Measurements from ENCODE around the gene PRRT1. TPM values are rescaled to one million over a fixed set of nuclear protein-coding genes. Genes with fewer than 3 reads are reported as not detected.
A peak's percentile ranks its signal among the peaks of the same experiment; 100 is the strongest.
"Not testable (repeated sequence)": the region's sequence is repeated elsewhere in the genome, so short reads cannot be mapped to it uniquely, and the experiment has no call there.

The PRRT1 gene
- total RNA-seq, 1 donor from 2014 or later = 2.8 TPM

DNA sequence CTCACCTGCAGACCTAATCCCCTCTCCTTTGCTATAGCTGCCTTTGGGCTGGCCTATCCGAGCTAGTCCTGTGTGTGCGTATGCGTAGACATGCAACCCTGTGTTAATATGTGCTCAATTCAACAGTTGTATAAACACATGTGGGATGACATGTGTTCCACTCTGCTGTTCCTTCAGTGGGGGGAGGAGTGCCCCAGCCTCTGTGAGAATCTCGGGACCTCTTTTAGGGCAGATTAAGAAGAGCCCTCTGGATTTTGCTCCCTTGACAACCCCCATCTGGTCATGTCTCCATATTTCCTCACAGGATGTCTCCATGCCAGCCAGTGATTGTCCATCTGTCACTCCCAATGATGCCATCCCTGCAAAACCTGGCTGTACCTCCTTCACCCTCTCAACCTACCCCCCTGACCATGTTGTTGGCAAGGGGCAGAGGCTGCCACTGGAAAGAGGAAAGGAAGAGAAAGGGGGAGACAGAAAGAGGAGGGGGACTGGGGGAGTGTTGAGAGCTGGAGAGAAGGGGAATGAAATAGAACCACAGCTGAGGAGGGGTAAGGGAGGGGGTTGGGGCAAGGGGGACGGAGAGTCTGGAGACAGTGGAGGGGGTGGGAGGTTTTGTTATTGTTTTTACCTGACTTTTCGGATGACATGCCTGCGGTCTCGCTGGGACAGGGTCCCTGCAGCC, 417 bp downstream of the PRRT1 start:
- no peak for DNase-seq (ENCODE audit: low spot score)

DNA sequence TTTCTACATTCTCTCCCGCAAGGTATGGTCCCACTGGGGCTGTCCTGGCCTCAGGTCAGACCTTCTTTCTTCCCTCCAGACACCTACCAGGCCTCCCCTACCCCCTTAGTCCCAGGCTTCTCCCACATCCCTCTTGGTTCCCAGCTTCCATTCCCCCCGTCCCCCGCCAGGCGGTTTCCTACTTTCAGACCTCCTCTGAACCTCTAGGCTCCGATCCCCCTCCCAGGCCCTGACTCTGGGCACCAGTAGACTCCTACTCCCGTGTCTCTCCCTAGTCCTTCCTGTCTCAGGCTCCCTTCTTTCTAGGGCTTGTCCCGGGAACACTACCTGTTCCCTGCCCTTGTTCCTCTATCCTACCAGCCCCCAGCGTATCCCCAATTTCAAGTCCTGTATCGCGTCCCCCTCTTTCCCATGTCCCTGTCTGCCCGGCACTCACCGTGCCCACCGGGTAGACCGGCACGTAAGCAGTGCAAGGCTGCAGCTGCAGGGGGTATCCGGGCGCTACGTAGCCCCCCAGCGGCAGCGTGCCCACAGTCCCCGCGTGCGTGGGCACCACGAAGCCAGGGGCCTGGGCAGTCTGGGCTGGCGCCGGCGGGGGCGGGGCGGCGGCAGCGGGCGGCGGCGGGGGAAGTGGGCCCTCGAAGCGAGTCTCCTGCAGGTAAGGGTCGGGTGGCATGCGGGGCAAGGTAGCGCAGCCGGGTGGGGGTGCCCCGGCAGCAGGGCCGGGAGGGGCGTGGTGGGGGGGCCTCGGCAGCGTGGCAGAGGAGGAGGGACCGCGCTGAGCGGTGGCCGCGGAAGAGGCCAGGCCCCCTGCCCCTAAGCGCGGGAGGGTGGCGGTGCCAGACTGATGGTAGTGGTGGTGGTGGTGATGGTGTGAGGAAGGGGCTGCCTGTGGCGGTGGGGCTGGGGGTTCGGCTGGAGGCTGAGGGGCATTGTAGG, 1.5 kb downstream of the PRRT1 start:
- DNase-seq (ENCODE audit: low spot score) = no peak

DNA sequence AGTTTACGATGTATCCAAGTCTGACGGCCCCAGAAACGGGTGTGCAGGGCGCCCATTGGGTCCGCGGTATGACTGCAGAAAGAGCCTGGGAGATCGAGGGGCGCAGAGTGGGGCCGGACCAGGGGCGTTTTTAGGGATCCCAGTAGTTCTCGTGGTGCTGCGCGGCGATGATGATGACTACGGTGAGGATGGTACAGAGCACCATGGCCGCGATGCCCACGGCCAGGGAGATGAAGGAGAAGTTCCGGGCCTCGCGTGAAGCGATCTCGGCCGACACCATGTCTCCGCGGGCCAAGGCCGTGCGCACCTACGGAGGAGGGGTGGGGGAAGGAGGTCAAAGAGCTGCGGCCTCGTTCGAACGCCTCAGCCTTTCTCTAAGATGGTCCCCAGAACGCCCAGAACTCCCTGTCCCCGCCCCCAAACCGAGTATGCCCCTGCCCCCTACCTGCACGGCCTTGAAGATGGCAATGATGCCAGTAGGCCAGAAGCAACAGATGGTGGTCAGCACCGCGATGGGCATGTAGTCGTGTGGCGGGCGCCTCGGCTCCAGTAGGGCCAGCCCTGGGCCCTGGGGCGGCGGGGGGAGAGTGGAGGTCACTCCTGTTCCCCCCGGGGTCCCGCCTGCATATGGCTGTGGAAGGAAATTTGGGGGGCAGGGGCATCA, 2.5 kb downstream of the PRRT1 start:
- no peak for DNase-seq (ENCODE audit: low spot score)

DNA sequence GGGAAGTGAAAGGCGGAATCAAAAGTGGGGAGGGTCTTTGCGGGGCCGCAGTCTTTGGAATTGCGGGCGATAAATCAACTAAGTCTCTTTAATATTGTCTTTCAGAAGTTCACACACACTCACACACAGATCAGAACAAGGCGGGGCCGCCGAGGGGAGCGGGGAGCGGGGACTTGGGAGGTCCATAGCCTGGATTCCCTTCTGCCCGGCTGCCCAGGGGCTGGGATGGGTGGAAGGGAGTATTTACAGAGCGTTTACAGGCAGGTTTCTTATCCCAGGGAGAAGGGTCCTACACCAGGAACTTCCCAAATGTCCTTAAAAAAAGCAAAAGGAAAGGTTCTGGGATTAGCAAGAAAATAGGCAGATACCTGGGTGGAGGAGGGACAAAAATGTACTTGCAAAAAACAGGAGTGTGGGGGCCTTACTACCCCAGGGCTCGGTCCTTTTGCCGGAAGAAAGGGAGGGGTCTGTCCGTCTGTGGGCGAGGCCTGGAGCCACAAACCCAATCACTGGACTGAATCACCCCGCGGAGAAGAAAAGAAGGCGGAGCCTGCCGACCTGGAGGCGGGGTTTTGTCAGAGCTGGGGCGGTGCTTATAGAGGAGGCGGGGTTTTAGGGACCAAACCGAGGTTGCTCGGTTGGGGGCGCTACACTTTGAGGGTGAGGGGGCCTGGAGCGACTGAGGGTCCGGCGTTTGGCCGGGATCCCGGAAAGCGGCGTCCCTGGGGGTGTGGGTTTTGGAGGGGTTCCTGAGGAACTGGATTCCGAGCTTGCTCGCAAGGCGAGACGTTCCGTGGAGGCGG, 3.2 kb downstream of the PRRT1 start:
- DNase-seq (ENCODE audit: low spot score) = no peak

DNA sequence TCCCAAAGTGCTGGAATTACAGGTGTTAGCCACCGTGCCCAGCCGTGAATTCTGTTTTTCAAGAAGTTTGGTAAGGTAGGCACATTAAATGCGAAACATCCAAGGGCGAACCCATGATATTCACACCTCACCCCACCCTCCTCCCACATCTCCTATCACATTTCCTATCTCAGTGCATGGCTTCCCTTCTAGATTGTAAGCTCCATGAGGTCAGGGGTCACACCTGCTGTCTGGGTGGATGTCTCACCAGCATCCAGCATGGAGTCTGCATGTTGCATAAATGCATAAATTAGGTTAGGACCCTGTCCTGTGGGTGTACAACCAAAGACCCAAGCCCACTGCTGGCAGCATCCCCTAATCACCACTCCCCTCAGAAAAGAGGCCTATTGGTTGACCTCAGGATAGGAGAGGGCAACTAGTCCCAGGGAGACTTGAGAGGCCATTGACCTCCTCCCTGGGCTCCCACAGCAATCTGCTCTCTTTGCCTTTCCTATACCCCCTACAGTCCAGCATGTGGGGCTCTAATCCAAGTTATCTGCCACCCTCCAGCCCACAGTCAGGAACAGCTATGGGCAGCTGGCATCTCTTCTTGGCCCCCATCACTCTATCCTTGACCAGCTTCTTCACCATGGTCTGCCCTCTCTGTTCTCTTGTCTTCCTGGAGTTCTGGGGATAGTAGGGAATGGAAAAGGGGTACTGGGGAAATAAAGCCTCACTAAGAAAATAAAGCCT, 4.2 kb downstream of the PRRT1 start:
- DNase-seq (ENCODE audit: low spot score) = no peak

DNA sequence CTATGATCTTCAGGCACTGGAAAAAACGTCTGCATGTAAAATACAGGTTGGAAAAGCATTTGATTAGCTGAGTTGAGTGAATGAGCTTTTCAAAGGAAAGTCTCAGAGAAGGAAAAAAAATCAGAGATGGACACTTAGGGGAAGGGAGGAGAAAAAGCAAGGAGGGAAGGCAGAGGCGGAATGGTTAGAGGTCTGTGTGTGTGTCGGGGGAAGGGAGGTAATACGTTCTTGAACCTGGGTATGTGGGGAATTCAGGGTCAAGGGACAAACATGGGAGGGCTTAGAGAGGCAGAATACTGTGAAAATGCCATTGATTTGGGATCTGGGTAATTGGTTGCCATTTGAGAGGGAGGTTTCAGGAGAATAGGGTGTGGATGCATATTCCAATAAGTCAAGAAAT, 5.1 kb downstream of the PRRT1 start:
- no peak for DNase-seq (ENCODE audit: low spot score)

DNA sequence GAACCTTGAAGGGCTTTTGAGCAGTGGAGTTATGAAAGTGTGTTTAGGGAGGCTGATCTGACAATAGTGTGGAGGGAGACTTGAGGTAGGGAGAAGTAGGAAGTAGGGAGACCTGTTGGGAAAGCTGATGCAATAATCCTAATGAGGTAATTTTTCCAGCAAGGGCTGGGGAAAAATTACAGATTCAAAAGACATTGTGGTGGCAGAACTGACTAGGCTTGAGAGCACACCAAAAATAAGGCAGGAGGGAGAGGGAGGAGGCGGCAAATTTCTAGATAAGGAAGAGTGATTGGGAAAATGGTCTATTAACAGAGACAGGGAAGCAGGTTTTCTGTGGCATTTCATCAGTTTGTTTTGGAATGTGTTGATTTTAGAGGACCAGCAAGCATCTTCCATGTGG, 5.5 kb downstream of the PRRT1 start:
- no peak for DNase-seq (ENCODE audit: low spot score)

DNA sequence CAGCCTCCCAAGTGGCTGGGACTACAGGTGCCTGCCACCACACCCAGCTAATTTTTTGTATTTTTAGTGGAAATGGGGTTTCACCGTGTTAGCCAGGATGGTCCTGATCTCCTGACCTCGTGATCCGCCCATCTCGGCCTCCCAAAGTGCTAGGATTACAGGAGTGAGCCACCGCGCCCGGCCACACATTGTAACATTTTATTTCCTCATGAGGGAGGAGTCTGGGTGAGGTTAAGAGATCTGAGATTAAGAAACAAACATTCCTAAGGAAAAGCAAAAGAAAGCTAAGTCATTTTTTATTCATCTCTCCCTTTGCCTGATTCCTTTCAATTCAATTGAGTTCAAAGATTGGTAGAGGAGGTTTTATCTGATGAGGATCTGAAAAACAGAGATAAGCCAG, 7.5 kb downstream of the PRRT1 start:
- DNase-seq (ENCODE audit: low spot score) = not testable (repeated sequence)

DNA sequence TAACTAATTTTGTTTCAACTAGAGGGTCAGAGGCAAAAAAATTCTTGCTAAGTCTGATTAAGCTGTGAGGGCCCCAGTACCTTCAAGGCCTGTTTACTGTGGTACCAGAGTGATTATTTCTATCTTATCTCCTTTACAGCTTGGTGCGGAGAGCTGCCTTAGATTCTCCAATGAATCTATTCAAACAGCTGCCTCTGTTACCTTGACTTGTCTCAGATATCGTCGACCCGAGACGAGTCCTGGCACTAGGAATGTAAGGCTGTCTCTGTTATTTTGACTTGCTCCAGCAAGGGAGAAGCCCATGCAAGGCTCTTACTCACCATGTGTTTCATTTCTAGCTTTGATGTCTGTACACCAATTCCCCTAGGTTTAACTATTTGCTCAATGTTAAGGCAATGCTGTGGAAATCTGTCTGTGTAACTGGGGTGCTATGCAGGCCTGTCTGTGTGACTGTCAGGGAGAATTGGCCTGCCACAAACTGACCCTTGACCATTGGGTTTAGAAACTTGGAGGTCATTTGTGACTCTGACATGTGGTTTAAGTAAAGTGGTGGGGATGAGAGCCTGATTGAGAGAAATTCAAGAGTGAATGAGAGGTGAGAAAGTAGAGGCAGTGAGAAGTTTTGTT, 11.2 kb downstream of the PRRT1 start:
- no peak for DNase-seq (ENCODE audit: low spot score)

DNA sequence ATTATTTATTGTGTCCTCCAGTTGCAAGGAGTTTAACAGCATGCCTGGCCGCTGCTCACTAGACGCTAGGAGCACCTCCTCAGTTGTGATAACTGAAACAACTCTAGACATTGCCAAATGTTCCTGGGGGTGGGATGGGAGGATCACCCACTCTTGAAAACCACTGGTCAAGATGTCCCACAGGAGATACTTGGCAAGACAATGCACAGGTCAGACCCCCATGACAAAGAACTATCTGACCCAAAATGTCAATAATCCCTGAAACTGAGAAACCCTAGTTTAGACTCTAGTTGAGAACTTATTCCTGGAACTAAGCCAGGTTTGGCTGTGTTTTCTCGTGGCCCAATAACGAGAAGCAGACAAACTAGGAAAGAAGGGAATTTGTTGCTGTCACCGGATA, 12.1 kb downstream of the PRRT1 start:
- DNase-seq (ENCODE audit: low spot score) = no peak

DNA sequence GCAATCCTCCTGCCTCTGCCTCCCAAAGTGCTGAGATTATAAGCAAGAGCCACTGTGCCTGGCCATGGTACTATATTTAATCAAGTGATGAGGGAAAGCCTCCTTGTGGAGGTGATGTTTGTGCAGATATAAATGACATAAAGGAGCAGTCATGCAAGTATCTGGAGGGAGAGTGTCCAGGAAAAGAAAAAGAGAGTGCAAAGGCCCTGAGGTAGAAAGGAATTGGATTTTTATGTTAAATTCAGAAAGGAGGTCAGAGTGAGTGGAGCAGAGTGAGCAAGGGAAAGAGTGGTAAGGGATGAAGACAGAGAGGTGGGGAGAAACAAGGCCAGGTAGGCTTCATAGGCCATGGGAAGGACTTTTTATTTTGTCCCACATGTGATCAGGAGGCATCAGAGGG, 14.3 kb downstream of the PRRT1 start:
- no peak for DNase-seq (ENCODE audit: low spot score)

DNA sequence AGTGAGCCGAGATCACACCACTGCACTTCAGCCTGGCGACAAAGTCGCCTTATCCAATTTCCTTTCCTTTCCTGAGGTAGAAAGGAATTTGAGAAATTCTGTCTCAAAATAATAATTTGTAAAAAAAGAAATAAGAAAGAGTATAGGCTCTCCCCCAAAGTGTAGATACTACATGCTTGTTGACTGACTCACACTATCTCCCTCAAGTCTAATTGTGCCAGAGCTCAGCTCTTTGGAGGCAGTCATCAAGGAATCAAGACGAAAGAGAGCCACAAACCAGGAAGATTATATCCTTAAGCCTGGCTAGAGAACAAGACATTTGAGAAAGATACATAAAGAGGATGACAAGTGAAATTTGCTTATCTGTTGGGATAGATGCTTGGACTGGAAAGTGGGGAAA, 18.0 kb downstream of the PRRT1 start:
- DNase-seq (ENCODE audit: low spot score) = no peak

DNA sequence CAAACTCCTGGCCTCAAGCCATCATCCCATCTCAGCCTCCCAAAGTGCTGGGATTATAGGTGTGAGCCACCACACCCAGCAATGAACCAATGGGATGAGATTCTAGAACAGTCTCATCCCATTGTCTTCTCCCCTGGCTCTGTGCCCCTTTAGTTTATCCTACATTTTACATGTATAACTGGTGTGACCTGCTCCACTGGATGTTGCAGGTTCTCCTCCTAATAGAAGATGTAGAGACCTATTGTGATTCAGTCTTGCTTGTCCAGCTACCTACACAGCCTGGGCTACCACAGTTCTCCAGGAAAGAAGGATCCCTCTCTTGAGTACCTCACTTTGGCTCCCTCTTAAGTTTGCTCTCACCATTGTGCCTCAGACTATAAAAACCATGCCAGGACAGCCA, 19.6 kb downstream of the PRRT1 start:
- DNase-seq (ENCODE audit: low spot score) = no peak

DNA sequence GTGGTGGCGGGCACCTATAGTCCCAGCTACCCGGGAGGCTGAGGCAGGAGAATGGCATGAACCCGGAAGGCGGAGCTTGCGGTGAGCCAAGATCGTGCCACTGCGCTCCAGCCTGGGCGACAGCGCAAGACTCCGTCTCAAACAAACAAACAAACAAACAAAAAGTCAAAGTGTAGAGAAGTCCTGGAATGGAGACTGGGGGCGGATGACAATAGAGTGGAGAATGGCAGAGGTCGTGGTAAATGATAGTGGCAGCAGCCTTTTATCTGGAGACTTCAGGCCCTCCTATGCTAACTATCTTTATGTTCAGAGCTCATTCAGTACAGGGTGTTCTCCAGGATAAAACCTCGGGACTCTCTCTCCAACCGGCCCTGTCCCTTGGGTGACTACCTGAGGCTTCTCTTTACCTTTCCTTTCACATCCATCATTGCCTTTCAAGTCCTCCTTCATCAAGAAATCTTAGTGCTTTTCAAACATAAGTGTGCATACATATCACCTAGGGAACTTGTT, 20.2 kb downstream of the PRRT1 start:
- no peak for DNase-seq (ENCODE audit: low spot score)

DNA sequence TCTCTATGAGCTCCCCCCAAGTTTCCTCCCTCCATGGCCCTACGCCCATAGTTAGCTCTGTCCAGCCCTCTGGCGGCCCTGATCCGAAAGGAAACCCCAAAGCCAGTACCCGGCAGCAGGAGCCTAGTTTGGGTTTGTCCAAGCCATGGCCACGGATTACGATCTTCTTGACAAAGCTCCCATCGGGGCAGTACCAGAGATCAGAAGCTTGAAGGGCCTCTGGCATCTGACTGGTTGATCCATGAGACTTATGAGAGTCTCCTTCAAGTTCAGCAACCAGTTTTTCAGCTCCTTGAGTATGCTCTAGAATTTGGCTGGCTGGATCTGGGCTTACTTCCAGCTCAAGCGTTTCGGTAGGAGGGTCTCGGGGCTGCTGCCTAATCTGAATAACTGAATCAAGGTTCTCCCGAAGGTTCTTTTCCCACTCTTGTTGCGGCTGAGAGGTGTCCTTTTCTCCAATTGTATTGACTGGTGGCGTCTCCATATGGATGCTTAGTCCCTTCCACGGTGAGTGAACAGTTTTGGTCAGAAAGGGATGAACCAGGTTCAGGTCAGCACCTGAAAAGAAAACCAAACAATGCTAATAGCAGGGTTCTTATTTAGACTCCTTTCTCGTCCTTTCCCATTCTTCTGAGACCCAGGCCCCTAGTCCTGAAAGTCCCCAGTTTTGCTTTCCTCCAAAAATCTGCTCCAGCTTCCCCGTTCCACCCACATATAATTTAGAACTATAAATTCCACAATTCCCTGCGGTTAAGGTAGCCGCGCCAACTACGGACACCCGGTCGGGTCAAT, 22.2 kb downstream of the PRRT1 start:
- DNase-seq (ENCODE audit: low spot score) = no peak

DNA sequence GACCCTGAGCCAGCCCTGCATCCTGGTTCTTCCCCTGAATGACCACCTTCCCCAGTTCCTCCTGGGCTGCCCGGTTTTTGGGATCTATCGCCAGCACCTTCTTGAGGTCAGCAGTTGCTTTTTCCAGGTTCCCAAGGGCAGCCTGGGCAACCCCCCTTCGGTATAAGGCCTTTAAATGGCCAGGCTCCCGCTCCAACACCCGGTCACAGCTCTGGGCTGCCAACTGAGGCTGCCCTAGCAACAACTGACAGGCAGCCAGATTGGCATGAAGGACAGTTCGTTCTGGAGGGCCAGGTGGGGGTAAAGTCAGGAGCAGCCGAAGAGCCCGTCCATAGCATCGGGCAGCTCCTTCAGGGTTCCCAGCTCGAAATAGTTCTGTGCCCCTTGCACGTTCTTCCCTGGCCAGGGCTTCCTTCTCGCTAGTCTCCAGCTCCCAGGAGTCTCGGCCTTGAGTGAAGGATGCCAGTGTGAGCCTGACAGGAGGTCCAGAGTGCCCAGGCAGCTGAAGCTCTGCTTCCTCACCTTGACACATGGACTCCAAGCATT, 22.9 kb downstream of the PRRT1 start:
- no peak for DNase-seq (ENCODE audit: low spot score)

DNA sequence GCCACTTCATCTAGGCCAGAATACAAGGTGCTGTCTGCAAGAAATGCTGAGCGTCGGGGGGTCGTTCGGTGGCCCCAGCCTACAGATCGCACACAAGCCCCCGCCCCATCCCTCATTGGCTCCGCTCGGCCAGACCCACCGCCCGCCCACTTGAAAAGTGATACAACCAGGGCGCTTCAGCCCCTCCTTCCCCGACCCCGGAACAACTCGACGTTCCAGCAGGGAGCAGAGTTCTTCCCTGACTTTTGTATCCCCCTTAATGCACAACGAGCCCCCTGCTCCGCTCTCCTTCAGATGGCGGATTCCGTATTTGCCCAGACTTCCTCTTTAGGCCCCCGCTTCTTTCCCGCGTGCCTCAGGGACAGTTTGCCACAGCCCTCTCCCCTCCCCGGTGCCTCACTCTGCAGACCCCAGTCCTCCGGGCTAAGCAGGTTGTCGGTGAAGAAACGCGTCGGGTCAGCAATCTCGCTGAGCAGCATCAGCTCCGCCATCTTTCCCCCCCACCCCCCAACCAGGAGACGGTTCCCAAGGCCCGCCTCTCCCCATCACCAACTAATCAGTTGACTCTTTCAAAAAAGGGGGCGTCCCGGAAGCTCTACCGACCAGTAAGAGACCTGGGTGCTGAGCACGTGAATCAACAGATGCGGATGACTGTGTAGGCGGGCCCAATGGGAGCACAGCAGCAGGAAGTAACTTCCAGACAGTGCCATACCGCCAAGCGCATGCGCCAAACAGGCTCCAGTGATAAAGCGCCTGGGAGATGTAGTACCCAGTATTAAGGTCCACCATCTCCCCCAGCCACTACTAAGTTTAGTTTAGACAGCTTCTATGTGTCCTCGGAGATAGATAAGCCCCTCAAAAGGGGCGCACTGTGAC, 23.8 kb downstream of the PRRT1 start, which contains the start of gene ATF6B:
Gene ATF6B, minus strand, starts transcription at position 530 of the 876 bp plus-strand sequence. Its CDS starts 39 bp downstream, at position 491.
- peak; percentile 99 for DNase-seq (ENCODE audit: low spot score)

DNA sequence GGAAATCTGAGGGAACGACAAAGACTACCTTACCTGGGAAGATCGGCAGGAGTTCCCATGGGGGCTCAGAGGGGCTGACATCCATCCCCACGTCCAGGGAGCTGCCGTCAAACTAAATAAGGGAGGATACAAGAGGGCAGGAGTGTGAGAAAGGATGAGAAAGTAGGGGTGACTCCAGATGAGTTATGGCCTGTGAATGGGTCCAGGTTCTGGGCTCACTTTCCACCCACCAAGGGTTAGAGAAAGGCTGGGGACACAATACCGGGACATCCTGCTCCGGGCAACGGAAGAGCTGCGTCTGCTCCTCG, 24.4 kb downstream of the PRRT1 start:
- DNase-seq (ENCODE audit: low spot score) = no peak
